Measurements from ENCODE around the gene PIH1D1.

Gene PIH1D1

DNA sequence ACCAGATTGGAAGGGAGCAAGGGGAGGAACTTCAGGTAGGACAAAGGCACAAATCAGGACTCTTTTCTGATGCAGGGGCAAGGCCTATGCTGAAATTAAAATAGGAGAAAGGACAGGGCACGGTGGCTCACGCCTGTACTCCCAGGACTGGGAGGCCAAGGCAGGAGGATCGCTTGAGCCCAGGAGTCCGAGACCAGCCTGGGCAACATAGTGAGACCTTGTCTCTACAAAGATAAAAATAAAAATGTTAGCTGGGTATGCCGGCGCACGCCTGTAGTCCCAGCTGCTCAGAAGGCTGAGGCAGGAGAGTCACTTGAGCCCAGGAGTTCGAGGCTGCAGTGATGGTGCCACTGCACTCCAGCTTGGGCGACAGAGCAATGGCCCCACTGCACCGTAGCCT is 15.9 kb downstream of the PIH1D1 start:
- no peak for DNase-seq (ENCODE audit: low spot score)

DNA sequence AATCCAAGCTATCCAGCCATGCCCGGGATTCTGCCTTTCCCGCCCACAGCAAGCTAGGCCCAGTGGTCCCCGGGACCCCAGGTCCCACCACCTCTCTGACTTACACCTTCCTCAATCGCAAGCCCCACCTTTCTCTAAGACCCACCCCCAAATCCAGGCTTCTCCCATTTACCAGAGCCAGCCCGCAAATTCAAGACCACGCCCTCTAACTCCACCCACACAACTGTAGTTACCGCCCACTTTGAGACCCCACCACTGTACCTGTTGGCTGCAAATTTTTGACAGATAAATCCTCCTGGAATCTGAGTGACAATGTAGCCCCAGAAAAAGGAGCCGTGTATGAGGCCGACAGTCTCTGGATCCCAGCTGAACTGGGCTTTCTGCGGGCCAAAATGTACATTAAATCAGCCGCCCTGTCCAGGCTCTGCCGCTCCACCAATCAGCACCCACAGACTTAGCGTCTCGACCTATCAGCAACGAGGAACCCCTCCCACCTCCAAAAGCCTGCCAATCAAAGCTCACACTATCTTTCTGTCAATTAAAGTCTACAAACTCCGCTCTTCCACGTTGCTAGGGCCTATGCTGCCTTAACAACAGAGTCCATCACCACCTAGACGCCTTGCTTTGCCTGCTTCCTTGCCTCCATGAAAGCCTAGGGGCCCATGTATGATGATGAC is 16.6 kb downstream of the PIH1D1 start:
- no peak for DNase-seq (ENCODE audit: low spot score)

DNA sequence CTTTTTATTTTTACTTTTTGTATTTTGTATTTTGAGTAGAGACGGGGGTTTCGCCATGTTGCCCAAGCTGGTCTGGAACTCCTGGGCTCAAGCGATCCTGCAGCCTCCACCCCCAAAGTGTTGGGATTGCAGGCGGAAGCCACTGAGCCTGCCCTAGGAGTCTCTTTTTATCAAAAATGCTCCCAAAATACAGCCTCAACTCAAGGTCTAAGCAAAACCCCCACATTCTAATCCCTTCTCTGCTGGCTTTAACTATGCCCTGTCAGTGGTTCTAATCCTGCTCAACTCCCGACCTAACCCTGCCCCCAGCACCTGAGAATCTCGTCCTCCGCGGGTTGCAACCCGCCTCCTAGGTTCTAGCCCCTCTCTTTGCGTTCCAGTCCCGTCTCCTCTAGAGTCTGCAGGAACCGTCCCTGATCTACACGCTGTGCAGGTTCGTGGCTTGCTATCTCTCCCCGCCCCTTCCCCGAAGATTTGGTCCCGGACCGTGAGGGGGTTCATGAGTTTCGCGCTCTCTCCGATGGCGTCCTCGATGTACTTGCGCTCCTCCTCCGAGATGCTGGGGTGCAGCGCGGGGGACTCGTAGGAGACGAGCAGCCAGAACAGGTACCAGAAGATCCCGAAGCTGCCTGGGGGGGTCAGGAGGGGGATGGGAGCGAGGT is 18.2 kb downstream of the PIH1D1 start:
- no peak for DNase-seq (ENCODE audit: low spot score)

DNA sequence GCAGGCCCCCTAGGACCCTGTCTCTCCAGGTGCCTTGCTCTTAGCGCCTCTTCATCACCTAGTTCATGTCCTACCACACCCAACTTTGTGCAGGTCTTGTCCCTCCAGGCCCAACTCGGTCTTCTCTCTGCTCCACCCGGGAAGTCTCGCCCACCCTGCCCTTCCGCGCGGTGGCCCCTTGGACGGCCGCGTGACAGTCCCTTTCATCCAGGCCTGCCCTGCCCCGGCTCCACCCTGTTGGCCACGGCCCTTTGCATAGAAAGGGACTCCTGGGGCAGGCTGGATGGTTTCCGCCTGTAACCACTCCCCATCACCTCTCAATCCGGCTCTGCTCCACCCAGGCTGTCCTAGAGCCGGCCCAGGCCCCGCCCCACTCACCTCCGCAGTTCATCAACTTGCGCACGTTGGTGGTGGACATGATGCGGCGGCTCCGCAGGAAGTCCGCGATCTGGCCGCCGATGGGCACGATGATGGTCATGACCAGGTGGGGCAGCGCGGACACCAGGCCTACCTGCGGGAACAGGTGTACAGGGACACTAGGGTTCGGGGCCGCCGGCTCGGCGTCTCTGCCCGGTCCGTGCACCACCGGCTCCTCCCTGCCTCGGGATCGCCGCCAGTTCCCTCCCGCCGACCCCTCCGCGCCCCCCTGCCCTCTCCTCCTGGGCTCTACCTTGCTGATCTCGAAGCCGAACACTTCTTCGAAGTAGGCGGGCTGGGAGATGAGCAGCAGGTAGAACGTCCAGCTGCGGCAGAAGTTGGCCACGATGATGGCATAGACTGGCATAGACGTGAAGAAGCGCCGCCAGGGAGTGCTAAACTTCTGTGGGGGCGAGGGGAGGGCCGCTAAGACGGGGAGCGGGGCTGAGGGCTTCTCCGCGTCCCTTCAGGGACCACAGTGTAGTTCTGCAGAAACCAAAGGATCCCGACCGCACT is 19.2 kb downstream of the PIH1D1 start:
- DNase-seq (ENCODE audit: low spot score) = no peak

DNA sequence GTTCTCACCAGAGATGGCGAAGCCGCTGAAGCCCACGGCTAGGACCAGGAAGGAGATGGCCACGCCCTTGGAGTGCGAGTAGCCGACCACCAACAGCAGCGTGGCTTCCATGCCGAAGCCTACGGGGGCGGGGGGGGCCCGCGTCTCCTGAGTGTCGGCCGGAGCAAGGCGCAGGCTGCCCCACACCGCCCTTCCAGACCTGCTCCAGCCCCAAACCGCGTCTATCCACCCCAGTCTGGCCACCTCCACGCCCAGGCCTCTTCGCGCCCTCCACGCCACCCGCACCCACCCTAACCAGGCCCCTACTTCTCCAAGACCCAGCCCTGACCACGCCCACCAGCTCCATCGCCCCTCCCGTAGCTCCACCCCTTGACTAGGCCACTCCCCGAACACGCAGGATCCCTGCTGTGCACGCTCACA is 20.3 kb downstream of the PIH1D1 start:
- DNase-seq (ENCODE audit: low spot score) = no peak

DNA sequence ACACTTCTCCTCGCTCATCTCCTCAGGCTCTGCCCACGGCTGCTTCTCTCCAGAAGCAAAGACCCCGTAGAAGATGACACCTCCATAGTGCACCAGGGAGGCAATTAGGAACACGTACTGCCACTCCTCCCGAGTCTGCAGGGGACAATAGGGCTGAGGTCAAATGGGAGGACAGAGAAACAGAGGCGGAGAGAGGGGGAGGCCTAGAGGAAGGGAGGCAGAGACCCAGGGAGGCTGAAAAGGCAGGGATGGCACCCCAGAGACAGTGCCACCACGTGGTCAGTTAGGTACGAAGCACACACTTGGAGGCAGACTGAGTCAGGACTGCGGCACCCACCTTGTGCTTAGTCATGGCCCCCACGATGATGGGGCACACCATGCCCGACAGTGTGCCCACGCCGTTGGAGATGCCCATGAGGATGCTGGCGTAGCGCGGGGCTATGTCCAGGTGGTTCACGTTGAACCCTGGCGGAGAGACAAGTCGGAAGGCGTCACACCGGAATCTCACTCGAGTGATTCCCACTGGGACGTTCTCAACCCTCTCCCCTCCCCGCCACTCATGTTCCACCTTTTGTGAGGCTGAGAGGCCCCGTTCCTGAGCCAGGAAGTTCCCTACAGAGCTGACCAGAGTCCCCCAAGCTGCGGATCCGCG is 20.8 kb downstream of the PIH1D1 start:
- DNase-seq (ENCODE audit: low spot score) = no peak

DNA sequence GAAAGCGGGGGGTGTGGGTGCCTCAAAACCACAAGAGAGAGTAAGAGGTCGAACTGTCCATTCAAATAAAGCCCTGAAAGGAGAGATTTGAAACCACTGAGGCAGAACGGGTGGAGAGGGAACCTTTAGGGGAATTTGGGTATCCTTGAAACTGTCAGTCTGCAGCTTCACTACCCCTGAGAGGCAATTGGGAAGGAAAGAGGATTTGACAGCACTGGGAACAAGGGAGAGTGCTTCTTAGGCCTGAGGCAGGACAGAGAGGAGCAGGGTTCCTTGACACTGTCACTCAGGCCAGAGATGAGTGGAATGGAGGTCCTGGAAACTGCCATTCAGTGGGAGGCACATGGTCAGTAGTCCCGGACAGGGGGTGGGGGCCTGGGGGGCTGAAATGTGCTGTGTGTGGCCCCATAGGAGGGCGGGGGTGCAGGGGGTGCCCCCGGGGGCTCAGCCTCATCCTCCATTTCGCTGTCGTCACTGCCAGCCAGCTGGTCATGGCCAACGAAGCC is 21.4 kb downstream of the PIH1D1 start:
- no peak for DNase-seq (ENCODE audit: low spot score)

DNA sequence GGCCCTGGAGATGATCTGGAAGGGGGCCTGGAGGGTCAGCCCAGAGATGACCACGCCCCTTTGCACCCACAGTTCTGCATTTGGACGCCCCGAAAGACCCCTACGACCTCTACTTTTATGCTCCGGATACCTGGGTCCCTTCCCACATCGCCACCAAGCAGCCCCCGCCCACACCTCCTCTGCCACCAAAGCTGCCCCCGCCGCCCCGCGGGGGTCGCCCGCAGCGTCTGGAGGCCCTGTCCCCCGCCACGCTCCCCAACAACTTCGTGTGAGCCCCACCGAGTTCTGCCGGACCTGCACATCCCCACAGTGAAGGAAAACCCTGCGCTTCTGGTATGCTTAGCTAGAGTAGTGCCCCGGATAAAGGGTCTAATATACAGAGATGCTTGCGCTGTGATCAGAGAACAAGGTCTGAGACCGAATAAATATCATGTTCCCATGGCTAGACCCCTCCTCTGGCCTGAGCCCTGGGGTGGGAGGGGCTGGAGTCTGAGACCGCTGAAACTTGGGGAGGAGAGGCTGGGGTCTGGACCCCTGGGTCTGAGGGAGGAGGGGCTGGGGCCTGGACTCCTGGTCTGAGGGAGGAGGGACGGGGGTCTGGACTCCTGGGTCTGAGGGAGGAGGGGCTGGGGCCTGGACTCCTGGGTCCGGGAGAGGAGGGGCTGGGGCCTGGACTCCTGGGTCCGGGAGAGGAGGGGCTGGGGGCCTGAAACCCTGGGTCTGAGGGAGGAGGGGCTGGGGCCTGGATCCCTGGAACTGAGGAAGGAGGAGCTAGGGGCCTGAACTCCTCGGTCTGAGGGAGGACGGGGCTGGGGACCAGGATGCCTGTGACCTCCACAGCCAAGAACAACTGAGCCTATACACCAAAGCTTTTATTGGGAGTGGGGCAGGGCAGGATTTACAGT is 22.8 kb downstream of the PIH1D1 start:
- DNase-seq (ENCODE audit: low spot score) = no peak

DNA sequence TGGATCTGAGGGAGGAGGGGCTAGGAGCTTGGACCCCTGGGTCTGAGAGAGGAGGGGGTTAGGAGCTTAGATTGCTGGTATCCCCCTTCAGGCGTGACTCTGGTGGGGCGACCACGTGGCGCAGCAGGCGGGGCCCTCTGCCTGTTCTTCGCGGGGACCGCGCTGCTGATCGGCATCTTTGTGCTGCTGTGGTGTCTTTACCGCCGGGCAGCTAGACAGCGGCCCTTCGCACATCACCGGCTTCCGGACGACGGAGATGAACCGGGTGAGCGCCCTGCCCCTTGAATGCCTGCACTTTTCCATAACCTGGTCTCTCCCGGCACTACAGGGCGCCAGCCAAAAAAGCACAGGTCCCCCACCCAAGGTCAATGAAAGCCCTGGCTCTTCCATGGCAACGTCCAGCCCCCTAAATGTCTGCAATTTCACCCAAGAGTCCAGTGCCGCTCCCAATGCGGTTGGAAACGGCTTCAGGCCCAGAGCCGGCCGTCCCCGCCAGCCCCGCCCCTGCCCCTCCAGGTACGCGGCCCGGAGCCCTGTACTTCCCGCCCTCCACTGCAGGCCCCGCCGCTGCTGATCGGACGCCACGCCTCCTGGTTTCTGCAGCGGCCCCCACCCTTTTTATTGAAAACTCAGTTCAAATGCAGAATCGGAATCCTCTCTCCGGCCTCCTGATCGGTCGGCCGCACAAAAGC is 23.6 kb downstream of the PIH1D1 start:
- no peak for DNase-seq (ENCODE audit: low spot score)

DNA sequence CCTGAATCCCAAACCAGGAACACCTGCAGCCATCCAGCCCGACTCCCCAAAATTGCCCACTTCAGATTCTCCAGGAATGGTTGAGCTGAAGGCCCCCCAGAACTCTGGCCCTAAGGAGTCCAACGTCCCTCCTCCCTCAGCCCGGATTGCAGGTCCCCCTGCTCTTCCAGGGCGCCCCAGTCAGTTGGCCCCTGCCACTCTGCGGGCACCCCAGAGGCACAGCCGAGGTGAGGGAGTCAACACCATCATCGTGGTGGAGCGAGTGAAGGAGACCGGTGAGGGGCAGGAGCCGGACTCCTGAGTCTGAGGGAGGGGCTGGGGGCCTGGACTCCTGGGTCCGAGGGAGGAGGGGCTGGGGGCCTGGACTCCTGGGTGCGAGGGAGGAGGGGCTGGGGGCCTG is 24.3 kb downstream of the PIH1D1 start:
- DNase-seq (ENCODE audit: low spot score) = no peak

DNA sequence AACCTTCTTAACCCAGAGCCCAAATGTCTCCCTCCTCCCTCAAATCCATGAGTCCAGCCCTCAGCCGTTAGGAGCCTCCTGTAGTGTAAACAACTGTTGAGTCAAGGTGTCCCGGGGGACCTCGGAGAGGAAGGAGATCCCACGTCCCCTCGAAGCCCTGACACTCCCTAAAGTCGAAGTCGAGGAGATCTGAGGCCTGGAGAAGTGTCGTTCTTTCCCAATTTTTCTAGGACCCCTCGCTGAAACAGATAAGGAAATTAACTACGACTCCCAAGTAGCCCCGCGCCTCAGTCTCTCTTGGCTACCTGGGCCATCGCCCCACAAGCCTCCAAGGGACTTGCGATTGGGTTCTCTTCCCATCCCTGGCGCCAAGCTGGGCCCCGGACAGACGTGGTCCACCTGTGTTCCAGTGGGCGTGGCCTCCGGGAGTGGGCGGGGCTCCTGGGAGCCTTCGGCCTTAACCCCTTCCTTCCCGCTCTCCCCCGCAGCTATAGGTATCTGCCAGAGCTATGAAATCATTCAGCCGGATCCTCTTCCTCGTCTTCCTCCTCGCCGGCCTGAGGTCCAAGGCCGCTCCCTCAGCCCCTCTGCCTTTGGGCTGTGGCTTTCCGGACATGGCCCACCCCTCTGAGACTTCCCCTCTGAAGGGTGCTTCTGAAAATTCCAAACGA is 25.6 kb downstream of the PIH1D1 start:
- no peak for DNase-seq (ENCODE audit: low spot score)

DNA sequence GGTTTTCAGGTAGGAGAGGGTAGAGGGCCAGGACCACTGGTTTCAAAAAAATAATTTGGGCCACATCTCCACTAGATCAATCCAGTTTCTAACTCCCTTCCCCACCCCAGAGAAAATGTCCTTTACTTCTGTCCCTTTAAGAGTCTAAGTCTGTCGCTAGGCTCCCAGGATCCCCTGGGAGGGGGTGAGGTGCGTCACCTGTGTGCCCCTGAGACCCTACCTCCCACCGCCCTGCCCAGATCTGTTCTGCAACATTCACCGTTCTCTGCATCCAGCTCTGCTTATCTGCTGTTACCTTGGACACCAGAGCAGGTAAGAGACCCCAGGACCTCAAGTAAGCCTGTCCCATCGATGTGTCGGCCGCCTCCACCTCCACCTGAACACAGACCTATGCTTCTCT is 26.4 kb downstream of the PIH1D1 start, which contains the start of gene GFY:
GFY (plus strand) TSS at position 211 of the 400 bp plus-strand sequence. CDS start 1,043 bp downstream, outside the sequence.
- DNase-seq (ENCODE audit: low spot score) = no peak

DNA sequence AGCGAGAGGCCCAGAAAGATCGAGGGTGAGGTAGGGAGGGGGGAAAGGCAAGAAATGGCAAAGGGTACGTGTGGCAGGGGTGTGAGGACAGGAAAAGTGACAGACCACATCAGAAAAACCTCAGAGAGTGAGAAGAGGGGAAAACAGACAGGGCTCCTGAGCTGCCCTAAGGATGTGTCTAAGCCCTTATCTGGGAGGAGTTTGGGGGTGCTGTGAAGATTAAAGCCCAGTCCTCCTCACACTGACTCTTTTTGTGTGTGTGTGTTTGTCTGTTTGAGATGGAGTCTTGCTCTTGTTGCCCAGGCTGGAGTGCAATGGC is 27.7 kb downstream of the PIH1D1 start:
- DNase-seq (ENCODE audit: low spot score) = no peak

DNA sequence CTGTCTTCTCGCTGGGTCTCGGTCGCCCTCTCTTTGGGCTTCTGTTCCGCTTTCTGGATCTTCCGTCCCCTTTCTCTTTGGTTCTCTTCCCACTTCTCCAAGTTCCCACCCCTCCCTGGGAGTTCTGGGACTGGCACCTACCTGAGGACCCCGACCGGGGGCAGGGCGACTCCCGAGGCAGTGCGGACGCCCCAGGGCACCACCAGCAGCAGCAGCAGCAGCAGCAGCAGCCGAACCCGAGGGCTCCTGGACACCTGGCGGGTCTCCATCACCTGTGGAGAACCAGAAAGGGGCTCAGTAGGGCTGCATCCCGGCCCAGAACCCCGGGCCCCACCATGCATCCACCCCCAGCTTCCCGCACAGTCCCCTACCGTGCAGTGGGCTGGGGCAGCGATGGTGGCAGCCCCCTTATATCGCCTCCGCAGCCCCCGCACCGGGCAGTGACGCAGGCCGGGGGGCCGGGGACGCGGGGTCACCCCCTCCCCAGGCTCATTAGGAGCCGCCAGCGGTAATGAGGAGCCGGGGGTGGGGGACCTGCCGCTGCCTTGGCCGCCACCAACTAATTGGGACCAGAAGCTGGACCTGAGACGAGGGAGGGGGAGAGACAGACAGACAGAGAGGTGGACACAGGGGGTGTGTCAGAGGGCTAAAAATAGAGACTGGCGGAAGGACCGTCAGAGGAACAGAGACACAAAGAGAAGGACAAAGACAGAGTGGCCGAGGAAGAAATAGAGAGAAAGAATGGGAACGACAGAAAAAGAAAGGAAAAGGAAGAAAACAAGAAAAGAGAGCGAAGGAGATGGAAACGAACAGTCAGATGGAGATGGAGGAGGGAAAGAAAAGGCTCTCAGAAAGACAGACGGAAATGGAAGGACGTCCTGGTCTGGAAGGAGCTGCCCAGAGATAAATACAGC is 28.3 kb downstream of the PIH1D1 start, which contains the start of gene PTH2:
PTH2 (minus strand) TSS at position 371 of the 914 bp plus-strand sequence; CDS start at position 269, 102 bp downstream.
- no peak for DNase-seq (ENCODE audit: low spot score)

DNA sequence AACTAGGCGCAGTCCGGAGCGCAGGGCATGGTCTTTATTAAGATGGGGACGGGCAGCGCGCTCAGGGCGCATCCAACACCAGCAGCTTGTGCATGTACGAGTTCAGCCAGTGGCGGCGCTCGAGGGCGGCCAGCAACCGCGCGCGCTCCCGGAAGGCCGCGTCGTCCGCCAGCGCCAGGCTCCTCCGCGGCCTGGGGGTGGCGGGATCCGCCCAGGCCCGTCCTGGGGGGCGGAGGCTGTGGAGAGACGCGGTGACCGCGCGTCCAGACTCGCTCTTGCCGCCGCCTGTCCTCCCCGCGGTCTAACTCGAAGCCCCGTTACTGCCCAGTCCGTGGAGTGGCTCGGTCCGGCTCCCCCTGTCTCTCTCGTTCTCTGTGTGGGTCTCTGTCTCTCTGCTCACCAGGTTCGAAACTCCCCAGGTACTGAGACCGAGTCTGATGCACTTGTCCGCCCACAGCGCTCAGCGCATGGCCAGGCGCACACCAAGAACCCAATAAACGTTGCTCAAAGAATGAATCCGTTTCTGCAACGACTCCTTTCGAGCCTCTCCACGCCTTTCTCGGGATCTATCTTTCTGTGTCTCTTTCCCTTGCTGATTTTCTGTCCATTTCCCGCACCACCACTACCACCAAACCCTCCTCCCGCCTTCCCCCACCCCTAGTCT is 29.1 kb downstream of the PIH1D1 start:
- DNase-seq (ENCODE audit: low spot score) = no peak

DNA sequence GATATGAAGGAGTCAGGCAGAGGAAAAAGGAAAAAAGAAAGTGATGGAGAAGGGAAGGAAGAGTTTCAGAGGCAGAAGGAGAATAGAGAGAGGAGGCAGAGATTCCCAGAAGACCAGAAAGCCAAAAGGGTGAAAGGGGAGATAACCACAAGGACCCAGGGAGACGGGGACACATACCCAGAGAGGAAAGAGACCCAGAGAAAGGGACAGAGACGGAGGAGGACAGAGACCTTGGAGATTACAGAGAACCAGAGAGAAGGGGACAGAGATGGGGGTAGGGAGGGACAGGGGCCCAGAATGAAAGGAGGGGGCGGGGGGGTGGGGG is 29.8 kb downstream of the PIH1D1 start:
- no peak for DNase-seq (ENCODE audit: low spot score)

DNA sequence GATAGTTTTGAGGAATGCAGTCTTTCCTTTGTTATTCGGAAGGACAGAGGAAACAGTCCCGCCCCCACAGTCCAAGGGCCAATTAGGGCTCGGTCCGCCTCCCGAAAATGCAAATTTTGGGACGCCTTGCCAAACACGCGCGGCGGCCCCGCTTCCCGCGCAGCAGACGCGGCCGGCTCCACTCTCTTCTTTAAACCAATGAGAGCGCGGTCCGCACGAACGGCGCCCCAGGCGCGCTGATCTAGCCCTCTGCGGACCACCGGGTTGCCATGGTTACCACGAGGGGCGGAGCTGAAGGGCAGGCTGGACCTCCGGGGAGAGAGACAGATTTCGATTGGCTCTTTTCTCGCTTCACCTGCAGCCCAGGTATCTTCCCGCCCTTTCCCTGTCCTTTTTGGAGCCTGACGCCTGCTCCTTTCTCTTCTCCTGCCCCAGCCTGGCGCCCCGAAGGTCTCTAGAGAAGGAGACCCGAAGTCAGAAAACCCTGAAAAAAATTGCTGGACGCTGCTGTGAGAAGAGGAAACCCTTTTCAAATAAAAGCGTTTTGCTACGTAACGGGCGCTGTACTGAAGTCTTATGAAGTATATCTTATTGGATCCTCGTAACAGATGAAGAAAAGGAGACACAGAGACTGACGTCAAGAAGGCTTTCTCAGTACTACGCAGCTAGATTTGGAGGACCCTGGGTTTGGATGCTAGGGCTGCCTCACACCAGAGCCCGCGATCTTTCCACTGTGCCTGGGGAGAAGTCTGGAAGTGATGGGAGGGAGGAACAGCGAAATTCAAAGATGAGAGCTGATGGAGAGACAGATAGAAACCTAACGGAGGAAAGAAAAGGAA is 30.4 kb downstream of the PIH1D1 start:
- DNase-seq (ENCODE audit: low spot score) = peak; percentile 77

Measured in SK-N-DZ (cell line).